A549 (cell line): ENCODE measurements around the gene FBXW5. TPM values are rescaled to one million over a fixed set of nuclear protein-coding genes. Genes with fewer than 3 reads are reported as not detected.

Experiments used
- ATAC-seq, 2 experiments: fragments of 200-7000 bp in 1 of 2; fragments of >200 bp in 1 of 2; cut with Nextera tagmentation in 1 of 2; cut with Tn5 transposase in 1 of 2; 3 replicates each; pipeline versions ENCODE4 v1.8.0 to v1.9.1; 2018 to 2020; ENCODE audit warnings: mild to moderate bottlenecking in 1 of 2, moderate library complexity in 1 of 2
- CTCF ChIA-PET: fragments of 300-600 bp; sonication (Branson Sonifier 250); formaldehyde crosslinking; extraction: SDS; loops from one replicate; lab custom pipeline; 2021; ENCODE audit warnings: antibody characterized with exemption, inconsistent platforms; lab: Yijun Ruan, JAX
- POLR2A ChIA-PET: fragments of 350-600 bp; formaldehyde crosslinking; extraction: SDS; loops from one replicate; lab custom pipeline; 2021; ENCODE audit warnings: antibody characterized with exemption, inconsistent platforms; lab: Yijun Ruan, JAX
- DNase-seq, 2 experiments: peaks; one replicate each; pipeline versions ENCODE4 v3.0.0 to v3.0.0-alpha.2; 2011 to 2016; ENCODE audit warnings: low read depth in 1 of 2, low spot score in 1 of 2
- FAIRE-seq: peaks from 2 replicates; lab custom pipeline; 2011; peaks lifted over from hg19 to GRCh38; lab: Jason Lieb, UNC
- H3K27ac ChIP-seq, 2 experiments: fragments of >200 bp; sonication (Bioruptor Twin); formaldehyde crosslinking; 3 replicates each; pipeline ENCODE4 v1.5.1; 2016 to 2017
- H3K4me1 ChIP-seq: fragments of >200 bp; sonication (Bioruptor Twin); formaldehyde crosslinking; 3 replicates; pipeline ENCODE4 v1.6.1; 2016
- H3K4me2 ChIP-seq: fragments of >200 bp; sonication (Bioruptor Twin); formaldehyde crosslinking; 3 replicates; pipeline ENCODE4 v1.6.1; 2016
- H3K4me3 ChIP-seq: fragments of >200 bp; sonication (Bioruptor Twin); formaldehyde crosslinking; 3 replicates; pipeline ENCODE4 v1.5.1; 2016
- H3K9me3 ChIP-seq: fragments of >200 bp; sonication (Bioruptor Twin); formaldehyde crosslinking; 3 replicates; pipeline ENCODE4 v1.6.1; 2016
- ATOH8 ChIP-seq: fragments of 250-450 bp; sonication (Bioruptor Pico); IDR thresholded peaks from 2 replicates; pipeline ENCODE4 v1.5.0; 2020; ENCODE audit warnings: low read depth, mild to moderate bottlenecking, moderate library complexity
- BHLHE40 ChIP-seq: IDR thresholded peaks from 2 replicates; pipeline ENCODE4 v1.6.1; 2012; ENCODE audit warnings: low read depth, low read length, inconsistent platforms
- CBX2 ChIP-seq: fragments of 200-600 bp; sonication (generic); IDR thresholded peaks from 2 replicates; pipeline ENCODE4 v1.6.1; 2016; ENCODE audit warnings: low read depth, mild to moderate bottlenecking, borderline replicate concordance
- CHD4 ChIP-seq: fragments of 200-600 bp; sonication (generic); IDR thresholded peaks from 2 replicates; pipeline ENCODE4 v1.6.1; 2016; ENCODE audit warnings: antibody characterized with exemption, mild to moderate bottlenecking, borderline replicate concordance
- EHF ChIP-seq: fragments of 250-450 bp; sonication (Bioruptor Pico); IDR thresholded peaks from 2 replicates; pipeline ENCODE4 v1.5.0; 2020; ENCODE audit warnings: mild to moderate bottlenecking
- EHMT2 ChIP-seq: fragments of 200-600 bp; sonication (generic); IDR thresholded peaks from 2 replicates; pipeline ENCODE4 v1.6.1; 2016; ENCODE audit warnings: antibody characterized with exemption, low read depth, mild to moderate bottlenecking, moderate library complexity
- ESRRA ChIP-seq: fragments of 150-350 bp; IDR thresholded peaks from 2 replicates; pipeline ENCODE4 v1.6.1; 2014; ENCODE audit warnings: mild to moderate bottlenecking, low read length, borderline replicate concordance
- FOSB ChIP-seq: fragments of 250-450 bp; sonication (Bioruptor Pico); IDR thresholded peaks from 2 replicates; pipeline ENCODE4 v1.5.0; 2020; ENCODE audit warnings: mild to moderate bottlenecking, moderate library complexity
- FOSL2 ChIP-seq, 2 experiments: fragments of 450-650 bp in 1 of 2; fragments of >200 bp in 1 of 2; sonication (Bioruptor Twin) in 1 of 2; formaldehyde crosslinking; IDR thresholded peaks; 2 replicates each; pipeline versions ENCODE4 v1.5.0 to v1.6.1; 2016 to 2020; ENCODE audit warnings: mild to moderate bottlenecking in 1 of 2, moderate library complexity in 1 of 2
- FOXS1 ChIP-seq: fragments of 250-450 bp; sonication (Bioruptor Pico); IDR thresholded peaks from 2 replicates; pipeline ENCODE4 v1.5.0; 2020; ENCODE audit warnings: mild to moderate bottlenecking, moderate library complexity
- GATA3 ChIP-seq: IDR thresholded peaks from 2 replicates; pipeline ENCODE4 v1.6.1; 2012; ENCODE audit warnings: borderline replicate concordance
- HES2 ChIP-seq: fragments of >200 bp; sonication (Bioruptor Twin); formaldehyde crosslinking; IDR thresholded peaks from 2 replicates; pipeline ENCODE4 v1.6.1; 2016
- HEYL ChIP-seq: fragments of 250-450 bp; sonication (Bioruptor Pico); IDR thresholded peaks from 2 replicates; pipeline ENCODE4 v1.8.0; 2021; ENCODE audit warnings: mild to moderate bottlenecking, moderate library complexity
- HOXA7 ChIP-seq: fragments of 250-450 bp; sonication (Bioruptor Pico); IDR thresholded peaks from 2 replicates; pipeline ENCODE4 v1.5.0; 2020; ENCODE audit warnings: mild to moderate bottlenecking, moderate library complexity
- KDM1A ChIP-seq: fragments of 200-600 bp; sonication (generic); IDR thresholded peaks from 2 replicates; pipeline ENCODE4 v1.6.1; 2016; ENCODE audit warnings: low read depth, mild to moderate bottlenecking
- MAX ChIP-seq: IDR thresholded peaks from 2 replicates; pipeline ENCODE4 v1.6.1; 2012
- NPAS2 ChIP-seq: fragments of 250-450 bp; sonication (Bioruptor Pico); IDR thresholded peaks from 2 replicates; pipeline ENCODE4 v1.8.0; 2022; ENCODE audit warnings: mild to moderate bottlenecking, moderate library complexity, borderline replicate concordance
- NR3C1 ChIP-seq: fragments of >200 bp; sonication (Bioruptor Twin); formaldehyde crosslinking; IDR thresholded peaks from 3 replicates; pipeline ENCODE4 v1.6.1; 2017
- PBX3 ChIP-seq: IDR thresholded peaks from 2 replicates; pipeline ENCODE4 v1.6.1; 2012
- PHF8 ChIP-seq: fragments of 200-600 bp; sonication (generic); IDR thresholded peaks from 2 replicates; pipeline ENCODE4 v1.6.1; 2016; ENCODE audit warnings: low read depth, mild to moderate bottlenecking, antibody characterized with exemption, moderate library complexity, borderline replicate concordance
- POLR2A ChIP-seq: IDR thresholded peaks from 2 replicates; pipeline ENCODE4 v1.6.1; 2012; ENCODE audit warnings: mild to moderate bottlenecking, low read length
- POLR2AphosphoS2 ChIP-seq: conservative IDR thresholded peaks from 2 replicates; pipeline ENCODE4 v1.6.1; 2012; ENCODE audit warnings: low read length, improper control_type of control experiment, inconsistent platforms
- RAD21 ChIP-seq, 2 experiments: fragments of >200 bp in 1 of 2; sonication (Bioruptor Twin) in 1 of 2; formaldehyde crosslinking in 1 of 2; IDR thresholded peaks in 1 of 2; conservative IDR thresholded peaks in 1 of 2; 2 replicates in 1 of 2; 3 replicates in 1 of 2; pipeline ENCODE4 v1.6.1; 2012 to 2018; ENCODE audit warnings: inconsistent platforms in 1 of 2
- RARB ChIP-seq: fragments of 250-450 bp; sonication (Bioruptor Pico); IDR thresholded peaks from 2 replicates; pipeline ENCODE4 v1.8.0; 2021; ENCODE audit warnings: mild to moderate bottlenecking, moderate library complexity
- RFX5 ChIP-seq: fragments of 450-650 bp; IDR thresholded peaks from 2 replicates; pipeline ENCODE4 v1.7.1; 2014; ENCODE audit warnings: antibody characterized with exemption, mild to moderate bottlenecking, moderate library complexity
- RNF2 ChIP-seq: fragments of 200-600 bp; sonication (generic); IDR thresholded peaks from 2 replicates; pipeline ENCODE4 v1.6.1; 2016; ENCODE audit warnings: low read depth, mild to moderate bottlenecking, antibody characterized with exemption, moderate library complexity, borderline replicate concordance
- SMC3 ChIP-seq: fragments of >200 bp; sonication (Bioruptor Twin); formaldehyde crosslinking; IDR thresholded peaks from 3 replicates; pipeline ENCODE4 v1.6.1; 2018; ENCODE audit warnings: inconsistent platforms
- SREBF2 ChIP-seq: fragments of 450-650 bp; IDR thresholded peaks from 2 replicates; pipeline ENCODE4 v1.6.1; 2014; ENCODE audit warnings: mild to moderate bottlenecking, moderate library complexity
- TFCP2L1 ChIP-seq: fragments of 250-450 bp; sonication (Bioruptor Pico); IDR thresholded peaks from 2 replicates; pipeline ENCODE4 v1.5.0; 2021; ENCODE audit warnings: mild to moderate bottlenecking
- ZC3H11A ChIP-seq: fragments of 450-650 bp; IDR thresholded peaks from 2 replicates; pipeline ENCODE4 v1.6.1; 2014; ENCODE audit warnings: antibody characterized with exemption, mild to moderate bottlenecking
- ZFP36 ChIP-seq: fragments of 450-650 bp; IDR thresholded peaks from 2 replicates; pipeline ENCODE4 v1.6.1; 2014; ENCODE audit warnings: borderline replicate concordance; ENCODE audit not compliant: partially characterized antibody
- ZNF302 ChIP-seq: fragments of 250-450 bp; sonication (Bioruptor Pico); IDR thresholded peaks from 2 replicates; pipeline ENCODE4 v1.9.0; 2021; ENCODE audit warnings: inconsistent platforms, mild to moderate bottlenecking, moderate library complexity
- WGBS: methylation state at CpG from one replicate; pipeline ENCODE4 v1.1.6; 2017; ENCODE audit errors: missing lambda C conversion rate; 5-methylcytosine and 5-hydroxymethylcytosine counted together
- polyA plus RNA-seq, 4 experiments: library from polyadenylated mRNA; depleted of rRNA in 3 of 4; stranded (reverse); fragments of >200 nt; fragmentation: RNase III in 1 of 4; extraction: RNeasy Plus Mini Kit Qiagen cat#74134 plus additional on column Dnase treatment in 1 of 4; gene quantifications; 2 replicates in 3 of 4; 3 replicates in 1 of 4; pipeline ENCODE4 v1.2.3, GENCODE V29; 2011 to 2017
- TF ChIP-seq, protein P1 (sequence below): fragments of 450-650 bp; IDR thresholded peaks from 2 replicates; pipeline ENCODE4 v1.6.1; 2014; ENCODE audit warnings: antibody characterized with exemption
- TF ChIP-seq, protein P2 (sequence below): fragments of 250-450 bp; sonication (Bioruptor Pico); IDR thresholded peaks from 2 replicates; pipeline ENCODE4 v1.5.0; 2021; ENCODE audit warnings: mild to moderate bottlenecking, moderate library complexity, borderline replicate concordance

FBXW5 gene
- polyA plus RNA-seq, 2 of the 4 experiments (the other 2 are of a cell fraction): 37.5 to 59.5 TPM

DNA sequence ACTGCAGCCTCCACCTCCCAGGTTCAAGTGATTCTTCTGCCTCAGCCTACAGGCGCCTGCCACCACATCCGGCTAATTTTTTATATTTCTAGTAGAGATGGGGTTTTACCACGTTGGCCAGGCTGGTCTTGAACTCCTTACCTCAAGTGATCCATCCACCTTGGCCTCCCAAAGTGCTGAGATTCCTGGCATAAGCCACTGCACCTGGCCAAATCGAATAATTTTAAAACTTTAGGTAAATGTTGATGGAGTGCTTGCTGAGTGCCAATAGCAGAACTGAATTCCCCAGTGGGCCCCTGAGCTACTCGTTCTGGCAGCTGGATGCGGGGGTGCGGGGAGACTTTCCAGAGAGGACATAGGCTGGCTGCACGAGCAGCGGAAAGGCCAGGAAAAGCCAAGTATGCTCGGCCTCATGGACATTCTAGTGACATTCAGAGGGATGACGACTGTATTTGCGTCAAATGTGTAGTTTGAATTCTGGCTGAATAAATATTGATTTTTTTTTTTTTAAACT is 41.4 kb downstream of the FBXW5 start (continued):
- TF ChIP-seq CBX2 (no peak), SREBF2 (no peak), GATA3 (peak; percentile 77; the same call in 1 of the 2 replicates), POLR2A (no peak), TFCP2L1 (CRISPR knock-in tag) (no peak; the same call in 1 of the 2 replicates), ZNF302 (no peak), KDM1A (no peak), NPAS2 (CRISPR knock-in tag) (no peak), PBX3 (no peak), NR3C1 (no peak)

DNA sequence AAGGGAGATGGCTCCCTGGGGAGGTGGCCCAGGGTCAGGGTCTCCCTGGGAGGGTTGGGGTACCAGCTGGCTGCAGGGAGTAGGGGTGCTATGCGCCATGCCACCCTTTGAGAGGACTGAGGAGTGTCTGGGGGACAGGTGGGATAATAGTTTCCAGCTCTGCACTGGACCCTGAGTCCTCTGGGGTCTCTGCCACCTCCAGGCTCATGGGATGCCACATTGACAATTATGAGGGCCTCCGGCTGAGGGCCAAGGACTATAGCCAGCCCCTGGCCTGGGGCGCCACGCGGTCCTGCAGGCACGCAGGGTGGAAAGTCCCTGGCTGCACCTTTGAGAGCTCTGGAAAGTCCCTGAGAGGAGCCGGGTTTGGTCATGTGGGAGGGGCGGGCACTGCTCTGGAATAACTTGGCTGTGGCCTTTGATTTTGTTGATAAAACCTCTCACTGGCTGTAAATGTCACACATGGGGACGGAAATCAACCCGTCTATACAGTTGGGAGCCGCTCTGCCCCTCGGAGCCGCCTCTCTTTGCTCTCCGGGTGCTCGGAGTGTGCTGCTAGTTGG is 42.2 kb downstream of the FBXW5 start:
- Histone ChIP-seq H3K27ac (peak overlapping the region; percentile 96), H3K4me3 (peak overlapping the region; percentile 21), H3K4me2 (peak overlapping the region; percentile 81), H3K9me3 (no peaks in the 10 kb centered on the region), H3K4me1 (peaks cover 73% of the 10 kb centered on the region)
- ChIA-PET CTCF (interaction anchor here (0.6 to 10.7 kb wide), 11 partner anchors 11 to 133 kb away, joined by 3 to 139 read pairs (median 4); partner anchors contain the start of genes C8G and TRAF2), POLR2A (interaction anchor here (0.7 to 4.2 kb wide), 11 partner anchors 10 to 133 kb away, joined by 3 to 108 read pairs (median 4); partner anchors contain the start of genes CLIC3, EDF1, FBXW5 and PAXX)
- peak; percentile 65 to 79 for ATAC-seq
- DNase-seq: peak; percentile 94 to 97
- 4% methylated on average over 10 of the region's 15 CpGs for WGBS
- FAIRE-seq: no peak
- TF ChIP-seq EHF (CRISPR knock-in tag): peak; percentile 27; the same call in 1 of the 2 replicates
- no peak for TF ChIP-seq HES2
- no peak for TF ChIP-seq POLR2AphosphoS2
- peak; percentile 97 for TF ChIP-seq MAX
- no peak for TF ChIP-seq ESRRA
- TF ChIP-seq ZFP36: no peak
- peak; percentile 68; the same call in 1 of the 2 replicates for TF ChIP-seq HEYL (CRISPR knock-in tag)
- no peak for TF ChIP-seq CBX2
- TF ChIP-seq CHD4: no peak
- TF ChIP-seq BHLHE40: no peak
- TF ChIP-seq RNF2: no peak
- no peak for TF ChIP-seq PHF8
- 0 out of 5 replicates have a peak, but pooled peaks of 1 of the 2 experiments have one; percentile 9 for TF ChIP-seq RAD21 (conservative IDR thresholded peaks at IDR 0.05 in 1 of 2, IDR thresholded peaks at IDR 0.05 in 1 of 2)
- no peak; the same call in 1 of the 2 replicates for TF ChIP-seq ZC3H11A
- TF ChIP-seq ZNF302: no peak
- TF ChIP-seq SMC3: peak; percentile 10; the same call in 1 of the 3 replicates
- TF ChIP-seq ATOH8 (CRISPR knock-in tag): peak; percentile 56; the same call in 1 of the 2 replicates
- TF ChIP-seq TFCP2L1 (CRISPR knock-in tag): no peak
- no peak for TF ChIP-seq NR3C1
- TF ChIP-seq, protein P1, sequence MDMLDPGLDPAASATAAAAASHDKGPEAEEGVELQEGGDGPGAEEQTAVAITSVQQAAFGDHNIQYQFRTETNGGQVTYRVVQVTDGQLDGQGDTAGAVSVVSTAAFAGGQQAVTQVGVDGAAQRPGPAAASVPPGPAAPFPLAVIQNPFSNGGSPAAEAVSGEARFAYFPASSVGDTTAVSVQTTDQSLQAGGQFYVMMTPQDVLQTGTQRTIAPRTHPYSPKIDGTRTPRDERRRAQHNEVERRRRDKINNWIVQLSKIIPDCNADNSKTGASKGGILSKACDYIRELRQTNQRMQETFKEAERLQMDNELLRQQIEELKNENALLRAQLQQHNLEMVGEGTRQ: peak; percentile 79
- TF ChIP-seq, protein P2, sequence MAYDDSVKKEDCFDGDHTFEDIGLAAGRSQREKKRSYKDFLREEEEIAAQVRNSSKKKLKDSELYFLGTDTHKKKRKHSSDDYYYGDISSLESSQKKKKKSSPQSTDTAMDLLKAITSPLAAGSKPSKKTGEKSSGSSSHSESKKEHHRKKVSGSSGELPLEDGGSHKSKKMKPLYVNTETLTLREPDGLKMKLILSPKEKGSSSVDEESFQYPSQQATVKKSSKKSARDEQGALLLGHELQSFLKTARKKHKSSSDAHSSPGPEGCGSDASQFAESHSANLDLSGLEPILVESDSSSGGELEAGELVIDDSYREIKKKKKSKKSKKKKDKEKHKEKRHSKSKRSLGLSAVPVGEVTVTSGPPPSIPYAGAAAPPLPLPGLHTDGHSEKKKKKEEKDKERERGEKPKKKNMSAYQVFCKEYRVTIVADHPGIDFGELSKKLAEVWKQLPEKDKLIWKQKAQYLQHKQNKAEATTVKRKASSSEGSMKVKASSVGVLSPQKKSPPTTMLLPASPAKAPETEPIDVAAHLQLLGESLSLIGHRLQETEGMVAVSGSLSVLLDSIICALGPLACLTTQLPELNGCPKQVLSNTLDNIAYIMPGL (CRISPR knock-in tag): no peak
- no peak for TF ChIP-seq HOXA7 (CRISPR knock-in tag)
- TF ChIP-seq RFX5: no peak
- no peak for TF ChIP-seq FOSB (CRISPR knock-in tag)
- TF ChIP-seq EHMT2: no peak
- no peak for TF ChIP-seq RARB (CRISPR knock-in tag)
- no peak for TF ChIP-seq KDM1A
- TF ChIP-seq FOXS1: peak; percentile 43; the same call in 1 of the 2 replicates
- TF ChIP-seq FOSL2 (IDR thresholded peaks at IDR 0.05): no peak
- peak; percentile 41; the same call in 1 of the 2 replicates for TF ChIP-seq FOSL2 (CRISPR knock-in tag; IDR thresholded peaks at IDR 0.05)
